Inflammatory macrophage treated with lipopolysaccharide for 4 hours (primary cell): ENCODE results near the gene P2RY1.
"Not testable (repeated sequence)": the region's sequence is repeated elsewhere in the genome, so short reads cannot be mapped to it uniquely, and the experiment has no call there.

ENCODE experiments used
- DNase-seq: peaks from one replicate; pipeline ENCODE4 v3.0.0-alpha.2; 2020

The P2RY1 gene

DNA sequence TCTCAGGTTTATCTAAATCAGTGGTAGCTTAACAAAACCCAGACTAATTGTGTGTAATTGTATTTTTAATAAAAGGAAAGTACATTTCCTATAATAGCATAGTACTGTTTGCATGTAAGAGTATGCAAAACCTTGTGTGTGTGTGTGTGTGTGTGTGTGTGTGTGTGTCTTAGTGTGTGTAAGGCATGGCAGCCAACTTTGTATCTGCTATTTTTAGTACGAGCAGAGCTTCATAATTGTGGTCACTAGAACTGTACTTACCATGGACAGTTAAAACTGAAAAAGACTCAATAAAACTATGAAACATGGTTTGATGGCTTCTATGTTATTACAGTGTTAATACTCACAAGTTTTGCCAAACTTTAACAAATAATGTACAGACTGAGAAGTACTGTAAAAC lies 6.2 kb downstream of the P2RY1 start:
- DNase-seq, result no peak

- DNase-seq, result no peak
Observed at GRCh38 chr3:152842413-152842812, 7.5 kb downstream of the P2RY1 start.

DNA sequence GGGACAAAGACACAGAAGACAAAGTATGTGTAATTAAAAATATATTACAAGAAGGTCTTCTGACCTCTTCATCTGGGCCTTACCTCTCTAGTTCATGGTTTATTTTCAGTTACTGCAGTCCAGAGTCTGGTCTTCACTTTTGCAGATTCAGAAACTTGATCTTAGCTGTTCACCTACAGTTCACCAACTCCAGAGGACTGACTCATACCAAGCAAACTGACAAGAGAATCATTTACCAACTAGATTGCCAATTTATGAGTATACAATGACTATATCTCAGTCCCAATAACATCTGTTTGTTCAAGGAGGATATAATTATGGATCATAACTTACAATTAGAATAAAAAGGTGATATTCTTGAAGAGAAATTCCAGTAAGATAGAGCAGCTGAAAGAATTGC lies 9.0 kb downstream of the P2RY1 start:
- no peak for DNase-seq

DNA sequence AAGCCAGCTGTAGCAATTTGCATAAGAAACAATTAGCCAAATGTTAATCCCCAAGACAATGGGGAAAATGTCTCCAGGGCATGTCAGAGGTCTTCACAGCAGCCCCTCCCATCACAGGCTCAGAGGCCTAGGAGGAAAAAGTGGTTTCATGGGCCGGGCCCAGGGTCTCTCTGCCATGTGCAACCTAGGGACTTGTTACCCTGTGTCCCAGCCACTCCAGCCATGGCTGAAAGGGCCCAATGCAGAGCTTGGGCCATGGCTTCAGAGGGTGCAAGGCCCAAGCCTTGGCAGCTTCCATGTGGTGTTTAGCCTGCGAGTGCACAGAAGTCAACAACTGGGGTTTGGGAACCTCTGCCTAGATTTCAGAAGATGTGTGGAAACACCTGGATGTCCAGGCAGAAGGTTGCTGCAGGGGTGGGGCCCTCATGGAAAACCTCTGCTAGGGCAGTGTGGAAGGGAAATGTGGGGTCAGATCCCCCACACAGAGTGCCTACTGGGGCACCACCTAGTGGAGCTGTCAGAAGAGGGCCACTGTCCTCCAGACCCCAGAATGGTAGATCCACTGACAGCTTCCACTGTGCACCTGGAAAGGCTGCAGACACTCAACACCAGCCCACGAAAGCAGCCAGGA lies 11.8 kb downstream of the P2RY1 start:
- DNase-seq, result not testable (repeated sequence)

DNA sequence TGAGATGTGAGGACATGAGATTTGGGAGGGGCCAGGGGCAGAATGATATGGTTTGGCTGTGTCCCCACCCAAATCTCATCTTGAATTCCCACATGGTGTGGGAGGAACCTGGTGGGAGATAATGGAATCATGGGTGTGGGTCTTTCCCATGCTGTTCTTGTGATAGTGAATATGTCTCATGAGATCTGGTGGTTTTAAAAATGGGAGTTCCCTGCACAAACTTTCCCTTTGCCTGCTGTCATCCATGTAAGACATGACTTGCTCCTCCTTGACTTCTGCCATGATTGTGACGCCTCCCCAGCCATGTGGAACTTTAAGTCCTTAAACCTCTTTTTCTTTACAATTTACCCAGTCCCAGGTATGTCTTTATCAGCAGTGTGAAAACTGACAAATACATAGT lies 12.7 kb downstream of the P2RY1 start:
- not testable (repeated sequence) for DNase-seq

GRCh38 chr3:152849996-152850578 lies 15.2 kb downstream of the P2RY1 start:
- no peak for DNase-seq

DNA sequence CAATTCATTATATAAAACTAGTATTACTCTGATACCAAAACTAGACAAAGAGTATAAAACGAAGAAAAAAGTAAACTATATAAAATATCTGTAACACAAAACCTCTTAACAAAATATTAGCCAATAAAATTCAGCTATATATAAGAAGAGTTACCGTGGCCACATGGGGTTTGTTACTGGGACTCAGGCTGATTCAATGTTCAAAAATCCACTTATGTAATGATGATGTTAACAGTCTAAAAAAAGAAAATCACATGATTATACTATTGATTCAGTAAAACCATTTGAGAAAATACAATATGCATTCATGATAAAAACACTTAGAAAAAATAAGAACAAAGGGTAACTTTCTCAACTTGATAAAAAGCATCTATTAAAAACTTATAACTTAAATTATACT lies 18.3 kb downstream of the P2RY1 start:
- DNase-seq, result no peak

- DNase-seq, result peak; percentile 98
Observed at GRCh38 chr3:152857082-152857481, 22.2 kb downstream of the P2RY1 start.

GRCh38 chr3:152858170-152858800 lies 23.4 kb downstream of the P2RY1 start:
- peak; percentile 51 for DNase-seq

DNA sequence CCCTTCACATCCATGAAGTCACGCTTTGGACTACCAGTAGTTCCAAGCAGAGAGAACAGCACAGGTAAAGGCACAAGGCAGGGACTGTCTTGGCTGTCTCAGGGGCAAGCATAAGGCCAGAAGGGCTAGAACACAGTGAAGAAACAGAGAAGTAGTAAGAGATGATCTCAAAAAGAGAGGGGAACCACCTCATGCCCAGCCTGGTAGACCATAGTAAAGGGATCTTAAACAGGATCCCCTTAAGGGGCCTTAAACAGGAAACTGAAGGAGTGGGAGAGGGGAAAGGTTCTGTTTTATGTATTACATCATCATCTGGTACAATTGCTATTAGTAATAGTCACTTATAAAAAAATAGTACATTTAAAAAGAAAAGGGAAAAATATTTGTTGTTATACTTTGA lies 25.8 kb downstream of the P2RY1 start:
- DNase-seq, result peak; percentile 86

- DNase-seq, result peak; percentile 93
Observed at GRCh38 chr3:152865668-152866245, 30.8 kb downstream of the P2RY1 start.

DNA sequence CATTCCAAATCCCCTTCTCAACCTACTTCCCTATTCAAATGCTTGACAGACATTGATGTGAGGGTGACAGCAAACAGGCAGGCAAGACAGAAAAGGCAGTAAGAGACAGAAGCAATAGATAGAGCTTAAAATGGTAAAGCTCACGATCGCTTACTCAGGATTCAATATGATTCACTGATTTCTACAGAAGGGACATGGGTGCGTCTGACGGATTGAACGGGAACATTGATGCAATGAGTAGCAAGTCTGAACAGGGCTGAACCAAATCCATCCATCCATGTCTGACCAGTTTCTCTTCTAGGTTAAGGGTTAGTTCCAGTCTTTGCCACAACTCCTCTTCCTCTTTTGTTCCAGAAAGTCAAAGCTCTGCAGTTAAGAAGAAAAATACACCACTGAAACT lies 35.1 kb downstream of the P2RY1 start:
- peak; percentile 93 for DNase-seq

- DNase-seq, result not testable (repeated sequence)
Observed at GRCh38 chr3:152873314-152873713, 38.4 kb downstream of the P2RY1 start.

- no peak for DNase-seq
Observed at GRCh38 chr3:152874896-152875749, 40.2 kb downstream of the P2RY1 start.

DNA sequence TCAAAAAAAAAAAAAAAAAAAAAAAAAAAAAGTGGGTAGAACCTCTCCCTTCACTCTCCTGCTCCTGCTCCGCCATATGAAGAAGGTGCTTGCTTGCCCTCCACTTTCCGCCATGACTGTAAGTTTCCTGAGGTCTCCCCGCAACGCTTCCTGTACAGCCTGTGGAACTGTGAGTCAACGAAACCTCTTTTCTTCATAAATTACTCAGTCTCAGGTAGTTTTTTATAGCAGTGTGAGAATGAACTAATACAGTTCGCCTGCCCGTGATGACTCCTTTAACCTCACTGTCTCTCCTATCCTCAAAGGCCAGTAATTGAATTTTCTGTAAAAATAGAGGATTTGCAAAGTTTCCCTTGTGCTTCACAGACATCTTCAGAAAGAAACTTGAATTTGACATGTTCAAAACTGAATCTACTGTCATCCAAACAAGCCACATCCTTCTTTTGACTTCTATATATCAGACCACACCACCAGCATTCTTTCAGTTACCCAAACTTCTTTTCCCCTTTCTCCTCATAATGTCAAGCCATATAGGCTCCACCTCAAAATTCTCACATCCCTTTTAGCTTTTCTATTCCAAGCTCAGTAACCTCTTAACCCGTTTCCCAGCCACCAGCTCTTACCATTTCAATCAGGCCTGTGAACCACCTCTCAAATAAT lies 44.3 kb downstream of the P2RY1 start:
- no peak for DNase-seq

- DNase-seq, result no peak
Observed at GRCh38 chr3:152879790-152880174, 44.9 kb downstream of the P2RY1 start.

DNA sequence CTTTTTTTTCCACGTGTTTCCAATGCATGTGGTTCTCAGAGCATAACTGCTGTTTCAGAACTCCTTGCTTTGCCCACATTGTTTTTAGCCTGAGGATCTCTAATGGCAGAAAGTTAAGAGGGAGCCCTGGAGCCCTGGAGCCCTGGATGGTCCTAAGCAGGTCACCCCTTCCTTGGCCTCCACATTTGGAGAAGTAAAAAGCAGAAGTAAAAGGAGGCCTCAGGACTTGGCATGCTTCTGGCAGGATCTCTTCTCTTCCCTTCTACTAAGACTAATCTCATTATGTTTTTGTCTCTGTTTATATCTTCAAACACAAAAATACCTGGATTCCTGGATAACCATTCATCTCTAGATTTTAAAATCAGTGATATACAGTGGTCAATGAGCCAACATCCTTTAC lies 50.1 kb downstream of the P2RY1 start:
- peak; percentile 43 for DNase-seq
